ENCODE data around the gene EVI5L. TPM values are rescaled to one million over a fixed set of nuclear protein-coding genes. Genes with fewer than 3 reads are reported as not detected.

Gene EVI5L
- total RNA-seq, 1 experiment from 2014 or later: 25.7 TPM

DNA sequence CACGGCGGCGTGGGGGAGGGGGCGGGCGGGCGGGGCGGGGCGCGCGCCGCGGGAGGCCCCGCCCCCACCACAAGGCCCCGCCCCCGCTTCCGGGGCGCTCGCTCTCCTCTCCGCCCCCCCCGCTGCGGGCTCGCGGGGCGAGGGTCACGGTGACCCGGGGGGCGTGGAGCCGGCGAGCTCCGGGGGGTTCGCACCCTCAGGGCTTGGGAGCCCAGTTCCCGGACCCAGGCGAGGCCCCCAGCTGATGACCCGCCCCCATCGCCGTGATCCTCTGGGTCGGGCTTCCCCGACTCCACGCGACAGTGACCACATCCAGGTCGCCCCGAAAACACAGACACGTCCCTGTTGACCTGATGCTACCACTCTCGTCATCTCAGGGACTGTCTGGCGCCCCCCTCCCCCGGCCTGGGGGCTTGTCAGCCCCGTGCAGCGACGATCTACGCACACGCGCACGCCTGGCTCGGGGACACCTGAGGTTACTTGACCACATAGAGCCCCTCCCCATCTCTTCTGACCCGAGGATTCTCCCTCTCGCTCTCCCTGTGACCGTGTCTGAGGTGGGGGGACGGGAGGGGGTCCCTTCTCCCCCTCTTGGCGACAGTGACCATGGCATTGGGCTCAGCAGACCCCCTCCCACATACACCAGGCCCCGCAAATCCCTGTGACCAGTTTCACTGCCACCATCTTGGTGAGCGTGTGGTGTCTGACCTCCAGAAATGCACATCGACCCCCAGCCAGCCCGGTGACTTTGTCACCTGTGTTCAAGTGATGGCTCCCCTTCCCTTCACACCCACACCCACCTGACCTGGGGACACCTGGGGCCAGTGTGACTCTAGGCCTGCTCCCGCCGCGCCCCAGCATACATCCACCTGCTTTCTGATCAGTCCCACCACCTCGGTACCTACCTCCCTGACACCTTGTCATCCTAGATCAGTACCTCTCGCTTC lies 74.3 kb downstream of the EVI5L start:
- peak; percentile 29 for DNase-seq (ENCODE audit: unreplicated experiment)
- no peaks in the 10 kb centered on the region for H3K27me3 Mint-ChIP-seq (ENCODE audit: insufficient read depth, unreplicated experiment)
- peaks cover 32% of the 10 kb centered on the region for H3K4me1 Mint-ChIP-seq (ENCODE audit: insufficient read depth, unreplicated experiment)
- peaks cover 28% of the 10 kb centered on the region for H3K36me3 Mint-ChIP-seq (ENCODE audit: insufficient read depth, unreplicated experiment)
- ChIA-PET CTCF (interaction anchor here (0.7 to 1.2 kb wide), 9 partner anchors 11 to 97 kb away, joined by 3 to 12 read pairs (median 4); no protein-coding TSS in a partner anchor), POLR2A (interaction anchor here (0.9 to 8.7 kb wide), 20 partner anchors 7 to 285 kb away, joined by 3 to 91 read pairs (median 4); partner anchors contain the start of genes EVI5L, LRRC8E, SNAPC2 and TGFBR3L)
- H3K4me3 Mint-ChIP-seq (ENCODE audit: unreplicated experiment): peak overlapping the region; percentile 97
- TF ChIP-seq, protein P1, sequence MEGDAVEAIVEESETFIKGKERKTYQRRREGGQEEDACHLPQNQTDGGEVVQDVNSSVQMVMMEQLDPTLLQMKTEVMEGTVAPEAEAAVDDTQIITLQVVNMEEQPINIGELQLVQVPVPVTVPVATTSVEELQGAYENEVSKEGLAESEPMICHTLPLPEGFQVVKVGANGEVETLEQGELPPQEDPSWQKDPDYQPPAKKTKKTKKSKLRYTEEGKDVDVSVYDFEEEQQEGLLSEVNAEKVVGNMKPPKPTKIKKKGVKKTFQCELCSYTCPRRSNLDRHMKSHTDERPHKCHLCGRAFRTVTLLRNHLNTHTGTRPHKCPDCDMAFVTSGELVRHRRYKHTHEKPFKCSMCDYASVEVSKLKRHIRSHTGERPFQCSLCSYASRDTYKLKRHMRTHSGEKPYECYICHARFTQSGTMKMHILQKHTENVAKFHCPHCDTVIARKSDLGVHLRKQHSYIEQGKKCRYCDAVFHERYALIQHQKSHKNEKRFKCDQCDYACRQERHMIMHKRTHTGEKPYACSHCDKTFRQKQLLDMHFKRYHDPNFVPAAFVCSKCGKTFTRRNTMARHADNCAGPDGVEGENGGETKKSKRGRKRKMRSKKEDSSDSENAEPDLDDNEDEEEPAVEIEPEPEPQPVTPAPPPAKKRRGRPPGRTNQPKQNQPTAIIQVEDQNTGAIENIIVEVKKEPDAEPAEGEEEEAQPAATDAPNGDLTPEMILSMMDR (IDR thresholded peaks at IDR 0.05; ENCODE audit: unreplicated experiment): no peak
- intact Hi-C loops (cut with micrococcal nuclease): loop anchor here (5.0 kb wide), 1 partner anchor 52 kb away; no protein-coding TSS in a partner anchor
- BruUV-seq (replicated peaks): no TSS peak
- no peaks in the 10 kb centered on the region for H3K9me3 Mint-ChIP-seq (ENCODE audit: unreplicated experiment)
- peak overlapping the region; percentile 98 for H3K27ac Mint-ChIP-seq (ENCODE audit: low read depth, unreplicated experiment)

DNA sequence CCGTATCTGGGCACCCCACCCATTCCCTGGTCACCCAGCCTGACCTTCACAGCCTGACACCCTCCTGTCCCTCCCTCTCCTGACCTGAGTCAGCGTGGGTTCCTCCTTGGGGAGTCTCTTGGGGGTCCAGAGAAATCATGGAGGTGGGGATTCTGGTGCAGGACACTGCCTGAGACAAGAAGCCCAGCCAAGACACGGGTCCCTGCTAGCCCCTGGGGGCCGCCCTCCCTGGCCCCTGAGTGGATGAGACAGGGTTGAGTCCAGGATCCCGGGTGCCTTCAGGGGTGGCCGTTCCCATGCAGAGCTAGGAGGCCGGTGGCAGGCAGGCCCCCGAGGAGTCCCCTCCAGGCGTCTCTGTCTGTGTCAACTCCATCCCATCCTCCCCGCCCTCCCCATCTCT lies 75.2 kb downstream of the EVI5L start:
- ChIA-PET CTCF (interaction anchor here (0.6 to 1.1 kb wide), 2 partner anchors 12 to 57 kb away, joined by 3 to 6 read pairs; no protein-coding TSS in a partner anchor), POLR2A (no interaction called here)
- Mint-ChIP-seq H3K27ac (ENCODE audit: low read depth, unreplicated experiment) (peak overlapping the region; percentile 98), H3K4me3 (ENCODE audit: unreplicated experiment) (peak overlapping the region; percentile 97), H3K36me3 (ENCODE audit: insufficient read depth, unreplicated experiment) (peaks cover 23% of the 10 kb centered on the region), H3K27me3 (ENCODE audit: insufficient read depth, unreplicated experiment) (no peaks in the 10 kb centered on the region), H3K4me1 (ENCODE audit: insufficient read depth, unreplicated experiment) (peaks cover 32% of the 10 kb centered on the region), H3K9me3 (ENCODE audit: unreplicated experiment) (no peaks in the 10 kb centered on the region)
- no peak for DNase-seq (ENCODE audit: unreplicated experiment)
- no TSS peak for BruUV-seq (replicated peaks)
- TF ChIP-seq, protein P1 (IDR thresholded peaks at IDR 0.05; ENCODE audit: unreplicated experiment): no peak
- intact Hi-C loops (cut with micrococcal nuclease): no loop called here

DNA sequence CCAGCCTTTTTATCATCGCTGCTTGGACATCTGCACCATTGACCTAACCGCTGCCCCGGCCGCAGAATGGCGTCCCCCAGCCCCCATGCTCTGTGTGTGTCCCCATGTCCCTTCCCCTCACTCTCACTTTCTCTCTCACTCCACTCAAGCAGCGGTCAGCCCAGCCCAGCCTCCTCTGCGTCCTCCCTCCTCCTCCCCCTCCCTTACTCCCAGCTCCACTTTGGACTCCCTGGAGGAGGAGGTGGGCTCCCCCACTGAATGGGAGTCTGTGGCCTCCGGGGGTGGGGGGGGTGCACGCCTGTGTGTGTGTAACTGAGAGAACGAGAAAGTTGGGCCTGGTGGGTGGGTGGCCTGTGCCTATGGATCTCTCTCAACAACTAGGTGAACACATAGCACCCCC lies 75.8 kb downstream of the EVI5L start:
- Mint-ChIP-seq H3K4me1 (ENCODE audit: insufficient read depth, unreplicated experiment) (peaks cover 29% of the 10 kb centered on the region), H3K4me3 (ENCODE audit: unreplicated experiment) (peak overlapping the region; percentile 97), H3K27ac (ENCODE audit: low read depth, unreplicated experiment) (peak overlapping the region; percentile 98), H3K9me3 (ENCODE audit: unreplicated experiment) (no peaks in the 10 kb centered on the region), H3K36me3 (ENCODE audit: insufficient read depth, unreplicated experiment) (peaks cover 23% of the 10 kb centered on the region), H3K27me3 (ENCODE audit: insufficient read depth, unreplicated experiment) (no peaks in the 10 kb centered on the region)
- ChIA-PET POLR2A (no interaction called here), CTCF (interaction anchor here (0.6 to 1.1 kb wide), 2 partner anchors 12 to 57 kb away, joined by 3 to 6 read pairs; no protein-coding TSS in a partner anchor)
- intact Hi-C loops (cut with micrococcal nuclease): no loop called here
- TF ChIP-seq, protein P1 (IDR thresholded peaks at IDR 0.05; ENCODE audit: unreplicated experiment): no peak
- no TSS peak for BruUV-seq (replicated peaks)
- DNase-seq (ENCODE audit: unreplicated experiment): no peak

DNA sequence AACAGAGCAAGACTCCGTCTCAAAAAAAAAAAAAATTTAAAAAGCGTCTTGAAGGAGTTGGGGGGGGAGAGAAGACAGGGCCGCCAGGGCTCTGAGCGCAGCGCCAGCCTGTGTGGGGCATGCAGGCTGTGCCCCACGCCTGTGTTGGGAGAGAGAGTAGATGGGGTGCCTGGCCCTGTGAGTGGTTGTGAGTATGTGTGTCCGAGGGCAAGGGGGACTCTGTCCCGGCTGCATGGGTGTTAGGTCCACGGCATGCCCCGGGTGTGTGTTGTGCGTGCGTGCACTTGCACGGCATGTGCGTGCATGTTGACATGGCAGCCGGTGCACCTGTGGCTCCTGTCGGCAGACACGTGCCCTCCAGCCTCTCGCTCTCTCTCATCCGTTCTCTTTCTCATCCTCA lies 77.1 kb downstream of the EVI5L start:
- Mint-ChIP-seq H3K4me1 (ENCODE audit: insufficient read depth, unreplicated experiment) (peaks cover 22% of the 10 kb centered on the region), H3K27me3 (ENCODE audit: insufficient read depth, unreplicated experiment) (no peaks in the 10 kb centered on the region), H3K36me3 (ENCODE audit: insufficient read depth, unreplicated experiment) (peaks cover 27% of the 10 kb centered on the region), H3K4me3 (ENCODE audit: unreplicated experiment) (peak overlapping the region; percentile 31), H3K27ac (ENCODE audit: low read depth, unreplicated experiment) (peak overlapping the region; percentile 59), H3K9me3 (ENCODE audit: unreplicated experiment) (no peaks in the 10 kb centered on the region)
- ChIA-PET CTCF (no interaction called here), POLR2A (no interaction called here)
- TF ChIP-seq, protein P1 (IDR thresholded peaks at IDR 0.05; ENCODE audit: unreplicated experiment): no peak
- no TSS peak for BruUV-seq (replicated peaks)
- DNase-seq (ENCODE audit: unreplicated experiment): no peak
- intact Hi-C loops (cut with micrococcal nuclease): no loop called here
